K562 (cell line): ENCODE measurements around the gene BZW2. TPM values are rescaled to one million over a fixed set of nuclear protein-coding genes. Genes with fewer than 3 reads are reported as not detected.

Source experiments
- CREB1 ChIP-seq, 2 experiments: sonication (generic) in 1 of 2; formaldehyde crosslinking in 1 of 2; IDR thresholded peaks; 2 replicates each; pipeline versions ENCODE4 v1.6.1 to v1.8.0; 2012 to 2022; ENCODE audit warnings: inconsistent platforms in 1 of 2, mild to moderate bottlenecking in 1 of 2, missing genetic modification reagents in 1 of 2, moderate library complexity in 1 of 2
- HDAC2 ChIP-seq: fragments of 450-650 bp; IDR thresholded peaks from 2 replicates; pipeline ENCODE4 v1.6.1; 2016; ENCODE audit warnings: mild to moderate bottlenecking
- HSF4 ChIP-seq: fragments of 250-450 bp; sonication (Bioruptor Pico); IDR thresholded peaks from 2 replicates; pipeline ENCODE4 v2.1.2; 2022; ENCODE audit warnings: mild to moderate bottlenecking, moderate library complexity, borderline replicate concordance
- NBN ChIP-seq: fragments of 450-650 bp; IDR thresholded peaks from 2 replicates; pipeline ENCODE4 v1.6.1; 2016; ENCODE audit warnings: low read depth, mild to moderate bottlenecking
- RBM34 ChIP-seq: fragments of 200-400 bp; formaldehyde crosslinking; IDR thresholded peaks from 2 replicates; pipeline ENCODE4 v1.6.1; 2018; ENCODE audit warnings: low read length, borderline replicate concordance; ENCODE audit not compliant: insufficient read depth
- STAT5B ChIP-seq: fragments of 250-450 bp; sonication (Bioruptor Pico); IDR thresholded peaks from 2 replicates; pipeline ENCODE4 v1.8.0; 2021; ENCODE audit warnings: mild to moderate bottlenecking, inconsistent platforms
- YBX1 ChIP-seq: fragments of 450-650 bp; IDR thresholded peaks from 2 replicates; pipeline ENCODE4 v1.7.1; 2016; ENCODE audit warnings: mild to moderate bottlenecking
- ZFP30 ChIP-seq: fragments of 250-450 bp; sonication (Bioruptor Pico); IDR thresholded peaks from 2 replicates; pipeline ENCODE4 v1.8.0; 2022; ENCODE audit warnings: moderate library complexity, mild to moderate bottlenecking, inconsistent platforms, borderline replicate concordance
- ZNF133 ChIP-seq: fragments of 250-450 bp; sonication (Bioruptor Pico); IDR thresholded peaks from 2 replicates; pipeline ENCODE4 v1.4.0; 2020; ENCODE audit warnings: mild to moderate bottlenecking
- ZNF212 ChIP-seq: fragments of 450-650 bp; formaldehyde crosslinking; IDR thresholded peaks from 2 replicates; pipeline ENCODE4 v1.4.0; 2020; ENCODE audit warnings: mild to moderate bottlenecking
- polyA plus RNA-seq, 8 experiments: library from polyadenylated mRNA; depleted of rRNA in 4 of 8; stranded (reverse) in 5 of 8; unstranded in 3 of 8; fragments of >200 nt; fragmentation: Nextera tagmentation in 2 of 8; fragmentation: Illumina TruSeq in 1 of 8; extraction: Ambion mirVana in 2 of 8; extraction: Trizol in 1 of 8; gene quantifications; 2 replicates each; pipeline versions ENCODE4 v1.2.1 to v1.2.3, GENCODE V29; 2011 to 2014; ENCODE audit warnings: inconsistent platforms in 1 of 8, missing spikeins in 1 of 8
- total RNA-seq, 7 experiments: library from RNA; depleted of rRNA in 6 of 7; stranded (reverse); fragments of >200 nt in 6 of 7; fragmentation: Illumina TruSeq in 2 of 7; extraction: Trizol in 2 of 7; gene quantifications; 2 replicates each; pipeline versions ENCODE4 v1.2.1 to v1.2.3, GENCODE V29; 2011 to 2021; ENCODE audit warnings: low replicate concordance in 1 of 7
- TF ChIP-seq, protein P1 (sequence below), 2 experiments: fragments of 150-350 bp in 1 of 2; IDR thresholded peaks; 2 replicates each; pipeline ENCODE4 v1.6.1; 2012 to 2016; ENCODE audit warnings: low read depth in 2 of 2, low read length in 2 of 2, mild to moderate bottlenecking in 1 of 2, moderate library complexity in 1 of 2
- TF ChIP-seq, protein P2 (sequence below): fragments of 250-450 bp; sonication (Bioruptor Pico); IDR thresholded peaks from 2 replicates; pipeline ENCODE4 v1.4.0; 2020
- TF ChIP-seq, protein P3 (sequence below): fragments of 450-650 bp; IDR thresholded peaks from 2 replicates; pipeline ENCODE4 v1.6.1; 2016; ENCODE audit warnings: borderline replicate concordance

The BZW2 gene
- total and polyA plus RNA-seq, 9 of the 15 experiments (the other 6 are each of a cell fraction or from before 2014, with no cell fraction given): 140 to 316 (median 173) TPM

DNA sequence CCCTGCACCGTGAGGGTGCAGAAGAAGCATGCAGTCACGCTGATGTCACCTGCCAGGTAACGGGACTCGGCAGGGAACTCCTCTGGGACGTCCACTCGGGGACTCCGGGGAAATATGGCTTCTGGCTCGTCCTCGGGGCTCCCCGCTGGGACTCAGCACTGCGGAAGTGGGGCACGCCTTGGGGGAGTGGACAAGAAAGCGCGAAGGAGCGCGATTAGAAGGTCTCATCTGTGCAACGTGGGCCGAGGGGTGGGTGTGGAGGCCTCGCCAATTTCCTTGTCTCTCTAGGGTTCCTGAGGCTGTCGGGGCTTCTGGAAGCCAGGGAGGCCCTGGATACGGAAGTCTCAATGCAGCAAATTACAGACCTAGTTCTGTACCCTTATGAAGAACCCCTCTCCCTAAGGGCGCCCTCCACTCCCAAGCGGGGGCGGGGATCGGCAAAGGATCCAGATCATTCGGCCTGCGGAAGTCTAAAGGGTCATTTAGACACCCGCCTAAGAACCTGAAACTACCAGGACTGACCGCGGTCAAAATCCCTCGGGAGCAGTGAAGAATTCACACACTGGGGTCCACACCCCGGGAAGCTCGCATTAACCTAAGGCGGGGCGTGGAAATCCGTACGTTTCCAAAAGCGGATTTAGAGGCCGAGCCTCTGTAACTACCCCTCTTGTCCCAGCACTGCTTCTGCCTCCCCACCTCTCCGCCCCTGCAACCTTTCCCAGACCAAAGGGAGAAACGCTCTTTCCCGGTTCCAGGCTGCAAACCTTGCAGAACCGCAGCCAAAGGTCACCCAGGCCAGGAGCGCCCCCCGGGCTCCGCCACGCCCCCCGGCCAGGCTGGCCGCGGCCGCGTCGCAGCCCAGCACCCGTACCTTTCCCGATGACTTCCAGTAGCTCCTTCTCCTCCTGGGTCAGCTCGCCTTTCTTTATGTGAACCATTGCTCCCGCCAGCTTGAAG, 1.1 kb upstream of the BZW2 start (continued):
- TF ChIP-seq, protein P1, sequence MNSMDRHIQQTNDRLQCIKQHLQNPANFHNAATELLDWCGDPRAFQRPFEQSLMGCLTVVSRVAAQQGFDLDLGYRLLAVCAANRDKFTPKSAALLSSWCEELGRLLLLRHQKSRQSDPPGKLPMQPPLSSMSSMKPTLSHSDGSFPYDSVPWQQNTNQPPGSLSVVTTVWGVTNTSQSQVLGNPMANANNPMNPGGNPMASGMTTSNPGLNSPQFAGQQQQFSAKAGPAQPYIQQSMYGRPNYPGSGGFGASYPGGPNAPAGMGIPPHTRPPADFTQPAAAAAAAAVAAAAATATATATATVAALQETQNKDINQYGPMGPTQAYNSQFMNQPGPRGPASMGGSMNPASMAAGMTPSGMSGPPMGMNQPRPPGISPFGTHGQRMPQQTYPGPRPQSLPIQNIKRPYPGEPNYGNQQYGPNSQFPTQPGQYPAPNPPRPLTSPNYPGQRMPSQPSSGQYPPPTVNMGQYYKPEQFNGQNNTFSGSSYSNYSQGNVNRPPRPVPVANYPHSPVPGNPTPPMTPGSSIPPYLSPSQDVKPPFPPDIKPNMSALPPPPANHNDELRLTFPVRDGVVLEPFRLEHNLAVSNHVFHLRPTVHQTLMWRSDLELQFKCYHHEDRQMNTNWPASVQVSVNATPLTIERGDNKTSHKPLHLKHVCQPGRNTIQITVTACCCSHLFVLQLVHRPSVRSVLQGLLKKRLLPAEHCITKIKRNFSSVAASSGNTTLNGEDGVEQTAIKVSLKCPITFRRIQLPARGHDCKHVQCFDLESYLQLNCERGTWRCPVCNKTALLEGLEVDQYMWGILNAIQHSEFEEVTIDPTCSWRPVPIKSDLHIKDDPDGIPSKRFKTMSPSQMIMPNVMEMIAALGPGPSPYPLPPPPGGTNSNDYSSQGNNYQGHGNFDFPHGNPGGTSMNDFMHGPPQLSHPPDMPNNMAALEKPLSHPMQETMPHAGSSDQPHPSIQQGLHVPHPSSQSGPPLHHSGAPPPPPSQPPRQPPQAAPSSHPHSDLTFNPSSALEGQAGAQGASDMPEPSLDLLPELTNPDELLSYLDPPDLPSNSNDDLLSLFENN (IDR thresholded peaks at IDR 0.05; ENCODE audit: low read depth in 2 of 2, low read length in 2 of 2): no peak
- peak; percentile 70 for TF ChIP-seq HDAC2
- TF ChIP-seq CREB1 (IDR thresholded peaks at IDR 0.05): 0 out of 2 replicates have a peak, but pooled peaks have one; percentile 21
- peak; percentile 18; the same call in 1 of the 2 replicates for TF ChIP-seq CREB1 (CRISPR knock-in tag; IDR thresholded peaks at IDR 0.05)
- no peak for TF ChIP-seq ZFP30 (CRISPR knock-in tag)
- no peak for TF ChIP-seq ZNF212 (CRISPR knock-in tag)
- no peak for TF ChIP-seq YBX1
- no peak for TF ChIP-seq HSF4 (CRISPR knock-in tag)
- no peak for TF ChIP-seq ZNF133 (CRISPR knock-in tag)
- TF ChIP-seq STAT5B (CRISPR knock-in tag): no peak
- no peak for TF ChIP-seq RBM34
- TF ChIP-seq, protein P2, sequence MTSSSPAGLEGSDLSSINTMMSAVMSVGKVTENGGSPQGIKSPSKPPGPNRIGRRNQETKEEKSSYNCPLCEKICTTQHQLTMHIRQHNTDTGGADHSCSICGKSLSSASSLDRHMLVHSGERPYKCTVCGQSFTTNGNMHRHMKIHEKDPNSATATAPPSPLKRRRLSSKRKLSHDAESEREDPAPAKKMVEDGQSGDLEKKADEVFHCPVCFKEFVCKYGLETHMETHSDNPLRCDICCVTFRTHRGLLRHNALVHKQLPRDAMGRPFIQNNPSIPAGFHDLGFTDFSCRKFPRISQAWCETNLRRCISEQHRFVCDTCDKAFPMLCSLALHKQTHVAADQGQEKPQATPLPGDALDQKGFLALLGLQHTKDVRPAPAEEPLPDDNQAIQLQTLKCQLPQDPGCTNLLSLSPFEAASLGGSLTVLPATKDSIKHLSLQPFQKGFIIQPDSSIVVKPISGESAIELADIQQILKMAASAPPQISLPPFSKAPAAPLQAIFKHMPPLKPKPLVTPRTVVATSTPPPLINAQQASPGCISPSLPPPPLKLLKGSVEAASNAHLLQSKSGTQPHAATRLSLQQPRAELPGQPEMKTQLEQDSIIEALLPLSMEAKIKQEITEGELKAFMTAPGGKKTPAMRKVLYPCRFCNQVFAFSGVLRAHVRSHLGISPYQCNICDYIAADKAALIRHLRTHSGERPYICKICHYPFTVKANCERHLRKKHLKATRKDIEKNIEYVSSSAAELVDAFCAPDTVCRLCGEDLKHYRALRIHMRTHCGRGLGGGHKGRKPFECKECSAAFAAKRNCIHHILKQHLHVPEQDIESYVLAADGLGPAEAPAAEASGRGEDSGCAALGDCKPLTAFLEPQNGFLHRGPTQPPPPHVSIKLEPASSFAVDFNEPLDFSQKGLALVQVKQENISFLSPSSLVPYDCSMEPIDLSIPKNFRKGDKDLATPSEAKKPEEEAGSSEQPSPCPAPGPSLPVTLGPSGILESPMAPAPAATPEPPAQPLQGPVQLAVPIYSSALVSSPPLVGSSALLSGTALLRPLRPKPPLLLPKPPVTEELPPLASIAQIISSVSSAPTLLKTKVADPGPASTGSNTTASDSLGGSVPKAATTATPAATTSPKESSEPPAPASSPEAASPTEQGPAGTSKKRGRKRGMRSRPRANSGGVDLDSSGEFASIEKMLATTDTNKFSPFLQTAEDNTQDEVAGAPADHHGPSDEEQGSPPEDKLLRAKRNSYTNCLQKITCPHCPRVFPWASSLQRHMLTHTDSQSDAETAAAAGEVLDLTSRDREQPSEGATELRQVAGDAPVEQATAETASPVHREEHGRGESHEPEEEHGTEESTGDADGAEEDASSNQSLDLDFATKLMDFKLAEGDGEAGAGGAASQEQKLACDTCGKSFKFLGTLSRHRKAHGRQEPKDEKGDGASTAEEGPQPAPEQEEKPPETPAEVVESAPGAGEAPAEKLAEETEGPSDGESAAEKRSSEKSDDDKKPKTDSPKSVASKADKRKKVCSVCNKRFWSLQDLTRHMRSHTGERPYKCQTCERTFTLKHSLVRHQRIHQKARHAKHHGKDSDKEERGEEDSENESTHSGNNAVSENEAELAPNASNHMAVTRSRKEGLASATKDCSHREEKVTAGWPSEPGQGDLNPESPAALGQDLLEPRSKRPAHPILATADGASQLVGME (CRISPR knock-in tag): no peak
- TF ChIP-seq, protein P3, sequence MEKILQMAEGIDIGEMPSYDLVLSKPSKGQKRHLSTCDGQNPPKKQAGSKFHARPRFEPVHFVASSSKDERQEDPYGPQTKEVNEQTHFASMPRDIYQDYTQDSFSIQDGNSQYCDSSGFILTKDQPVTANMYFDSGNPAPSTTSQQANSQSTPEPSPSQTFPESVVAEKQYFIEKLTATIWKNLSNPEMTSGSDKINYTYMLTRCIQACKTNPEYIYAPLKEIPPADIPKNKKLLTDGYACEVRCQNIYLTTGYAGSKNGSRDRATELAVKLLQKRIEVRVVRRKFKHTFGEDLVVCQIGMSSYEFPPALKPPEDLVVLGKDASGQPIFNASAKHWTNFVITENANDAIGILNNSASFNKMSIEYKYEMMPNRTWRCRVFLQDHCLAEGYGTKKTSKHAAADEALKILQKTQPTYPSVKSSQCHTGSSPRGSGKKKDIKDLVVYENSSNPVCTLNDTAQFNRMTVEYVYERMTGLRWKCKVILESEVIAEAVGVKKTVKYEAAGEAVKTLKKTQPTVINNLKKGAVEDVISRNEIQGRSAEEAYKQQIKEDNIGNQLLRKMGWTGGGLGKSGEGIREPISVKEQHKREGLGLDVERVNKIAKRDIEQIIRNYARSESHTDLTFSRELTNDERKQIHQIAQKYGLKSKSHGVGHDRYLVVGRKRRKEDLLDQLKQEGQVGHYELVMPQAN: peak; percentile 81
- no peak for TF ChIP-seq NBN
